Lower leg skin (tissue), 4 donors: ENCODE measurements around the gene RBBP8. TPM values are rescaled to one million over a fixed set of nuclear protein-coding genes. Genes with fewer than 3 reads are reported as not detected.

Experiments
- DNase-seq, 2 donors: peaks; one replicate each; pipeline ENCODE4 v3.0.0-alpha.2; 2019; ENCODE audit warnings: low spot score in 2 of 2
- H3K4me3 ChIP-seq: fragments of 200-600 bp; sonication (generic); 2 replicates; pipeline ENCODE4 v1.5.1; 2017; ENCODE audit warnings: mild to moderate bottlenecking, low read depth; ENCODE audit not compliant: poor library complexity, severe bottlenecking
- CTCF ChIP-seq, 3 donors: fragments of 450-650 bp; IDR thresholded peaks; one replicate each; pipeline ENCODE4 v1.5.1; 2016; ENCODE audit warnings: antibody characterized with exemption in 3 of 3, mild to moderate bottlenecking in 3 of 3, moderate library complexity in 2 of 3
- POLR2A ChIP-seq, 2 donors: fragments of 450-650 bp; IDR thresholded peaks; one replicate each; pipeline ENCODE4 v1.6.1; 2016 to 2017; ENCODE audit warnings: antibody characterized with exemption in 2 of 2, mild to moderate bottlenecking in 1 of 2, moderate library complexity in 1 of 2
- WGBS, 2 donors: methylation state at CpG; one replicate each; pipeline ENCODE4 v1.1.5; 2018; 5-methylcytosine and 5-hydroxymethylcytosine counted together
- intact Hi-C: fragments of 100-400 bp; cut with DNase I; formaldehyde crosslinking; loops from one replicate; pipeline ENCODE4 v1.15.0; 2023; ENCODE audit warnings: low total_unique reads
- total RNA-seq, 4 donors: library from RNA; depleted of rRNA; stranded (reverse); fragments of >200 nt; gene quantifications; one replicate each; pipeline ENCODE4 v1.1.0, GENCODE V29; 2016

The RBBP8 gene
- total RNA-seq, 4 donors from 2014 or later = 22.9 to 56.8 (median 40.2) TPM

- no peak for DNase-seq
- intact Hi-C loops = no loop called here
- WGBS, 2 donors = 96 to 98% methylated on average over 2 of the region's 2 CpGs
- no peak overlapping the region for H3K4me3 ChIP-seq
- no peak for TF ChIP-seq POLR2A (IDR thresholded peaks at IDR 0.05)
- TF ChIP-seq CTCF (IDR thresholded peaks at IDR 0.05) = no peak
Observed at GRCh38 chr18:22985250-22985649, 52.1 kb downstream of the RBBP8 start.

GRCh38 chr18:22987547-22988189 lies 54.5 kb downstream of the RBBP8 start:
- H3K4me3 ChIP-seq = no peak overlapping the region
- WGBS, 2 donors = 51 to 64% methylated on average over 3 of the region's 3 CpGs
- TF ChIP-seq CTCF (IDR thresholded peaks at IDR 0.05) (no peak), POLR2A (IDR thresholded peaks at IDR 0.05) (no peak)
- intact Hi-C loops = no loop called here
- DNase-seq = no peak

- no peak overlapping the region for H3K4me3 ChIP-seq
- DNase-seq = no peak
- WGBS, 2 donors = 88 to 91% methylated on average over 3 of the region's 3 CpGs
- no peak for TF ChIP-seq CTCF (IDR thresholded peaks at IDR 0.05)
- TF ChIP-seq POLR2A (IDR thresholded peaks at IDR 0.05) = no peak
- intact Hi-C loops = no loop called here
Observed at GRCh38 chr18:22988208-22988607, 55.1 kb downstream of the RBBP8 start.

DNA sequence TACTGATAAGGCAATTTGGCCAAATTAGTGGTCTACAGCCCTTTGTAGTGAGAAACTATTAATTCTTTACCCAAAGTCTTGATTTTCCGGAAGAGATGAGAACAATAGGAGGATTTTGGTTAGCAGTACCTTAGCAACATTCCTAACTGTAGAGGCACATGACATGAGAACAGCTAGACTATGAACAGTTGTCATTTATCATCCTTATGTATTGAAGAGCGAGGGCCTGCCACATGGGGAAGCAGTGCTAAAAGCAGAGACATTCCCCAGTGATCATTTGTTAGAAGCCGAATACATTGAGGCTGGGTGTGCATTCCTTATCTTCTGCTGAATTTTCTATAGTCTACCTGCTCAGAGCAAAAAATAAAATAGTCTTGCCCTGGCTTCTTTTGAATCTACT lies 65.2 kb downstream of the RBBP8 start:
- intact Hi-C loops = no loop called here
- DNase-seq = no peak
- TF ChIP-seq CTCF (IDR thresholded peaks at IDR 0.05) = no peak
- TF ChIP-seq POLR2A (IDR thresholded peaks at IDR 0.05) = no peak
- H3K4me3 ChIP-seq = no peak overlapping the region
- 90 to 92% methylated on average over 3 of the region's 3 CpGs for WGBS, 2 donors

DNA sequence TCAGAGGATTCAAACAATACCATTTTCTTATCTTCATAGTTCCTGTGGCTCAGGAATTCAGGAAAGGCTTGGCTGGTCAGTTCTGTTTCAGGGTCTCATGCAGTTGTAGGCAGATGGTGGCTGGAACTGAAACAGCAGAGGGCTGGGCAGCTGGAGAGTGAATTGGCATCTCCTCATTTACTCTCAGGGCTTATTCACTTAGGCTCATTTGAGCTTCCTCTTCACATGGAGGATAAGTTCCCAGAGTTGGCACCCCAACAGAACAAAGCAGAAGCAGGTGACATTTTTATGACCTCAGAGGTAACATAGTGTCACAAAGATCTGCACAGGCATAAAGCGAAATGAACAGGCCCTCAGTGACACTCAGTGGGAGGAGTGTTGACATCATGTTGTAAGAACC lies 66.1 kb downstream of the RBBP8 start:
- no peak for TF ChIP-seq CTCF (IDR thresholded peaks at IDR 0.05)
- H3K4me3 ChIP-seq = no peak overlapping the region
- WGBS, 2 donors = 94 to 100% methylated on average over 1 of the region's 1 CpG
- no peak for DNase-seq
- intact Hi-C loops = no loop called here

- intact Hi-C loops = no loop called here
- H3K4me3 ChIP-seq = no peak overlapping the region
- no peak for DNase-seq
- no peak for TF ChIP-seq CTCF (IDR thresholded peaks at IDR 0.05)
- no peak for TF ChIP-seq POLR2A (IDR thresholded peaks at IDR 0.05)
- WGBS, 2 donors = 95 to 96% methylated on average over 2 of the region's 2 CpGs
Observed at GRCh38 chr18:22999647-23000046, 66.5 kb downstream of the RBBP8 start.
